Activated T-helper 9 cell treated with anti-CD3 and anti-CD28 coated beads, Interleukin-2, amount 50 U/mL, for 16 hours (primary cell): ENCODE results near the gene ANP32E.
A peak's percentile ranks its signal among the peaks of the same experiment; 100 is the strongest.
"Not testable (repeated sequence)": the region's sequence is repeated elsewhere in the genome, so short reads cannot be mapped to it uniquely, and the experiment has no call there.

ENCODE experiments used
- DNase-seq: peaks from one replicate; pipeline ENCODE4 v3.0.0-alpha.2; 2020; ENCODE audit warnings: low read depth

Gene ANP32E

GRCh38 chr1:150256554-150257341, 20.8 kb upstream of the ANP32E start:
- no peak for DNase-seq

DNA sequence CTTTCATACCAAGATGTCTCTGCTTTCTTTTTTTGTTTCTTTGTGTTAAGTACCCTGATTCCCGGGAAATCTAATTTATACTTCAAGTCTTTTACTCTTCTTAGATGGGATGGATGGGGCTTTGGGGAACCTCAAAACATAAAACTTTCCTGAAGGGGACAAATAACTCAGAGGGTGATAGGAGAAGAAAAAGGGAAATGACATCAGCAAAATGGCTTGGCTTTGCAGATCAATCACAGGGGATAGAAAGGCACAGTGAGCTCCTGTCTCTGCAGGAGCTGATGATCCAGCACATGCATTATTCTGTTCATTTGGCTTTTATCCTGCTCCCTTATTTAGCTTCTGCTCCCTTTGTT, 20.3 kb upstream of the ANP32E start:
- DNase-seq: no peak

- no peak for DNase-seq
These were observed 14.0 kb upstream of the ANP32E start for GRCh38 chr1:150249936-150250335.

DNA sequence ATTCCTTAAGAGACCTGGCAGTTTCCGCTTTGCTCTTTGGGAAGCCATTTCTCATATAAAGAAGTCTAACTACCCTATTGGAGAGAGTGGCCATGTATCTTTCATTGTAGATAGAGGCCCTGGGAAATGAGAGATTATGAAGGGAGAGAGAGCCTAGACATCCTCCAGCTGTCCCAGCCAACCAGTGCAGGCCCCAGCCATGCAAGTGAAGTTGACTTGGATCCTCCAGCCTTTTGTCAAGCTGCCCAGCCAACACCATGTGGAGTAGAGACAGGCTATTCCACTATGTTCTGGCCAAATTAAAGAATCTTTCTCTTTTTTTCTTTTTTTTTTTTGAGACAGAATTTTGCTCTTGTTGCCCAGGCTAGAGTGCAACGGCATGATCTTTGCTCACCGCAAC, 7.1 kb upstream of the ANP32E start:
- DNase-seq: no peak

GRCh38 chr1:150237746-150238145, 1.8 kb upstream of the ANP32E start:
- DNase-seq: no peak

GRCh38 chr1:150237176-150237575, 1.3 kb upstream of the ANP32E start:
- DNase-seq: not testable (repeated sequence)

GRCh38 chr1:150236614-150237100, 745 bp upstream of the ANP32E start:
- no peak for DNase-seq

DNA sequence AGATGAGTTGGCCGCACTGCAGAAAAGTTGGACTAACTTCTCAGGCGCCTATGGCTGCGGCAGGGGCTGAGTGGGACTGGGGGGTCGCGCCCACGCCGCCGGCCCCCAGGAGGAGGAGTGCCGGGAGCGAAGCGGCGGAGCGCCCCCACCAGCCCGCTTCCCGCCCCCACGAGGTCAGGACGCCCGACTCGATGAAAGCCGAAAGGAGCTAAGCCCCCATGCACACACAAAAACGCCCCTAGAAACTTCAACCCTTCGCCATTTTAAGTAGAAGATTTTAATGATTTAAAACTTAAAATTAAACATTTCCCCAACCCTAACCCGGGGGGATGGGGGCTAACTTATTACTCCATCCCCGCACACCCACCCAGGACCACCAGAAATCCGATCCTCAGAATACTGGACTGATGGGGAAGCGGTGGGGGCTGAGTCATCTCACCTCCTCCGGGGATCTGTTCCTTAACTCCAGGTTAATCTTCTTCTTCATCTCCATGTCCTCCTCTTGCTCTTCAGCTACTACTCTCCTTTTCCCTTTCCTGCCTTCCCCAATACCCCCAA, 539 bp downstream of the ANP32E start:
- peak; percentile 10 for DNase-seq

DNA sequence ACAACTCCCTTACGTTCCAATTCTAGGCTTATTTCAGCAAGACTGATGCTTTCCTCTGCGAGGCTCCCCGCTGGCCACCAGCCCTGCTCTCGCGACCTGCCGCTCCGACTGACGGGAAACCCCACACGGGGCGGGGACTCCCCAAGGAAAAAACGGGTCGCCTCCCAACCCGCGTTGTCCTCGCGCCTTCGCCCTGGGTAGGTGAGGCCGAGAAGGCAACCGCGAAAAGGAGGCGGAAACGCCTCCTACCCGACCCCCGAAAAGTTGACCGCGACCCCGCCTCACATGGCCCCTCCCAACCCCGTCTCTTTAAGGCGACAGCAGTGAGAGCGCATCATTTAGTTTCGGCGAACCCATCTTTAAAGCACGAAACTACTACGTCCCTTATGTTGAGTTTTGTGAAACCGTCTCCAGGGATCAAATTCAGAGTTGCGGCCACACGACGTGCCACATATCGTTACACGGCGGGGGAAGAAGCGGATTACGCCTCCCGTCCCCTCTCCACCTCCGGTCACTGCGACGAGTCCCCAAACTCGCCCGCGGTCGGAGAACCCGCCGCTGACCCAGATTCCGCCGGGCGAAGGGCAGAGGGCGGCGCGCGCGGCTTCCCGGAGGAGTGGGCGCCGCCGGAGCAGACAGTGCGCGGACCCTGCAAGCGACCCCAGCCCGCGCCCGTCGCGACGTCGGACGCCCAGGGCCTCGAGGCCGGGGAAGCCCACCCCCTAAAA, 1.2 kb downstream of the ANP32E start:
- DNase-seq: peak; percentile 88

DNA sequence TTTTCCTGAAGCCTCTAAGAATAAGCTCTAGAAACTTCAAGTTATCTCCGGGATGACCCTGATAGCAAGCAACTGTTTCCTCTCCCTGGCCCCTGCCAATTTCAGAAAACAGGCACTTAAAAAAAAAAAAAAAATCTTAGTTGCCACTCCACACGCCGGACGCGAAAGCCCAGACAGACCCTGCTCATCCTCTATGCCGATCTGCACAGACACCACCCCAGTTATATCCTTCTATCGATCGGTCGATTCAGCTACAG, 1.7 kb downstream of the ANP32E start:
- no peak for DNase-seq

- DNase-seq: peak; percentile 50
These were observed 2.3 kb downstream of the ANP32E start for GRCh38 chr1:150233359-150234308.

DNA sequence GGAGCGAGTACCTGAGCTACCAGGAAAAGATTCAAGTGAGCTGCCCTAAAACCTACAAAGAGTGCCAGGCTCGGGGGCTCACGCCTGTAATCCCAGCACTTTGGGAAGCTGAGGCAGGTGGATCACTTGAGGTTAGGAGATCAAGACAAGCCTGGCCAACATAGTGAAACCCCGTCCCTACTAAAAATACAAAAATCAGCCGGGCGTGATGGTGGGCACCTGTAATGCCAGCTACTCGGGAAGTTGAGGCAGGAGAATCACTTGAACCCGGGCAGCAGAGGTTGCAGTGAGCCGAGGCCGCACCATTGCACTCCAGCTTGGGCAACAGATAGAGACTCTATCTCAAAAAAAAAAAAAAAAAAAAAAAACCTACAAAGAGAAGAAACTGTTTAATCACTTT, 3.0 kb downstream of the ANP32E start:
- not testable (repeated sequence) for DNase-seq

DNA sequence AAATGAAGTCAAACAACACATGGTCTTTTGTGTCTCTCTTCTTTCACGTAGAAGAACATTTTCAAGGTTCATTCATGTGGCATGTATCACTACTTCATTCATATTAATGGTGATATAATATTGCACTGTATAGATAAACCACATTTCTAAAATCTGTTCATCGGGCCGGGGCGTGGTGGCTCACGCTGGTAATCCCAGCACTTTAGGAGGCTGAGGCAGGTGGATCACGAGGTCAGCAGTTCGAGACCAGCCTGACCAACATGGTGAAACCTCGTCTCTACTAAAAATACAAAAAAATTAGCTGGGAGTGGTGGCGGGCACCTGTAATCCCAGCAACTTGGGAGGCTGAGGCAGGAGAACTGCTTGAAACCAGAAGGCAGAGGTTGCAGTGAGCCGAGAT, 7.7 kb downstream of the ANP32E start:
- DNase-seq: not testable (repeated sequence)

DNA sequence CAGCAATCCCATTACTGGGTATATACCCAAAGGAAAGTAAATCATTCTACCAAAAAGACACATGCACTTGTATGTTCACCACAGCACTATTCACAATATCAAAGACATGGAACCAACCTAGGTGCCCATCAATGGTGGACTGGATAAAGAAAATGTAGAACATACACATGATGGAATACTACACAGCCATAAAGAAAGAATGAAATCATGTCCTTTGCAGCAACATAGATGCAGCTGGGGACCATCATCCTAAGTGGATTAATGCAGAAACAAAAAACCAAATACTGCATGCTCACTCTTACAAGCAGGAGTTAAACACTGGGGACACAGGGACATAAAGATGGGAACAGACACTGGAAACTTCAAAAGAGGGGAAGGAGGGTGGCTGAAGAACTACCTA, 8.7 kb downstream of the ANP32E start:
- DNase-seq: no peak

DNA sequence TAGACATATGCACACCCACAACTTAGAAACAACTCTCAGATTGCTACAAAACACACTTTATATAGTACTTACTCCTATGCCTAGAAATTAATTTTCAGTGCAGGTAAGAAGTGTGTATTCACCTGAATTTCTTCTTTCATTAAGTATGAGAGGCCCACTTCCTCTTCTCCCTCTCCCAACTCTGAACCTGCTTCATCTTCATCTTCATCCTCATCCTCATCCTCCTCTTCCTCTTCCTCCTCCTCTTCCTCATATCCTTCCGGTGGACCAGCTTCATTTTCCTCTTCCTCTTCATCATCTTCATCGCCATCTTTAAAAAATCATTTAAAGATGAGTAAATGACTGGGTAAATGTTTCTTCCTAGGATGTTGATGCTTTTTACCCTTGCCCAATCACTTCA, 9.4 kb downstream of the ANP32E start:
- no peak for DNase-seq

- DNase-seq: no peak
These were observed 10.4 kb downstream of the ANP32E start for GRCh38 chr1:150225546-150225945.

- DNase-seq: no peak
These were observed 10.9 kb downstream of the ANP32E start for GRCh38 chr1:150224983-150225382.

DNA sequence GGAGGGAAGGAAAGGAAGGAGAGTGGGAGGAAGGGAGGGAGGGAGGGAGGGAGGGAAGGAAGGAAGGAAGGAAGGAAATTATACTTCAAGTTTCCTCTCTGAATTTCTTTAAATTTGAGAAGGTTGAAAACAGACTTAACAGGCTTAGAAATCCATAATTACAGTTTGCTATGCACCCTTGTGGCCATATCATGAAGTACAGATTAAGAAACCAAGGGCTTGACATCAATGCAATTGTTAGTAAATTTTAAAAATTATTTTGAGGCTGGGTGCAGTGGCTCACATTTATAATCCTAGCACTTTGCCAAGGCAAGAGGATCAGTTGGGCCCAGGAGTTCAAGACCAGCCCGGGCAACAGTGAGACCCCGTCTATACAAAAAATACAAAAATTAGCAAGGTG, 14.4 kb downstream of the ANP32E start:
- DNase-seq: no peak

GRCh38 chr1:150215855-150216254, 20.1 kb downstream of the ANP32E start:
- not testable (repeated sequence) for DNase-seq

- not testable (repeated sequence) for DNase-seq
These were observed 21.7 kb downstream of the ANP32E start for GRCh38 chr1:150214099-150214756.

DNA sequence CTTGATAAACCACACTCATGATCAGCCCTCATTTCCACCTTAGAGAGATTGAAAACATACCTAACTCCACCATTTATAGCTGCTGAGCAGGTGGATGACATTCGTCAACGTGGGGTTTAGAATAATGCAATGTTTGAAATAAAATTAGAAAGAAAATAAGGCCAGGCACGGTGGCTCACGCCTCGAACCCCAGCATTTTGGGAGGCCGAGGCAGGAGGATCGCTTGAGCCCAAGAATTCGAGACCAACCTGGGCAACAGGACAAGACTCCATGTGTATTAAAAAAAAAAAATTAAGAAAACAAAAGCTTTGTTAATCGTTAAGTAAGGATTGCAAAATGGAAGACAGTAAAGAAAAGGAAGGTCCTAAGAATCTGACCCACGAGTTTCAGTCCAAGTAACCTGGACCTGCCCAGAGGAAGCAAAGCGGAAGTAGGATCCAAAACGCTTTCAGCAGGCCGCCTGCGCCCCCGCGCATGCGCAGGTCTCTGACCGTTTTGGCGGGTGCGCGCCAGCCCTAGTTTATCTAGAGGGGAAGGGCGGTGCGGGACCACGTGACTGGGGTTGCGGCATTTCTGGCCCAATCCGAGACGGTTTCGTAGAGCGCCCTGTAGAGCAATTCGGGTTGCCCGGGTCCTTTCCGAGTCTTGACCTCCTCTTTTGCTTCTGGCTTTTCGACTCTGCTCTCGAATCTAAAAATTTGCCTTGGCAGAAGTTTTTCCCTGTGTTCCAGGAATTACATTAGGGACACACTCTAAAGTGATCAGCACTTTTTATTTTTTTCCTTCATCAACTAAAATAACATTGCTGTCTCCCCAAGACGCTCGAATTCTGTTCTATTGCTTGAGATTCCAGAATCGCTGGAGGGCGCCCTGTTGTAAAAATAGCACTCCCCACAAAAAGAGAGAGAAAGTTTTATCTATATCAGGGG, 22.5 kb downstream of the ANP32E start:
- DNase-seq: peak; percentile 84
